ENCODE measurements around the gene KCNMA1. TPM values are rescaled to one million over a fixed set of nuclear protein-coding genes. Genes with fewer than 3 reads are reported as not detected.

KCNMA1 gene
- total and polyA plus RNA-seq, 7 experiments from 2014 or later = 0.42 TPM; not detected in 6

- ChIA-PET POLR2A (no interaction called here), CTCF (interaction anchor here (0.5 kb wide), 1 partner anchor 1954 kb away, joined by 3 read pairs; no protein-coding TSS in a partner anchor)
- H3K9me3 ChIP-seq (ENCODE audit: control insufficient read depth in 2 of 3, low read length in 3 of 3) = no peaks in the 10 kb centered on the region
- peaks cover 0 to 18% (median 4%) of the 10 kb centered on the region in 5 donors for H3K27me3 Mint-ChIP-seq
- DNase-seq (no peak), ATAC-seq (no peak)
- intact Hi-C loops (cut with micrococcal nuclease) = no loop called here
- no peaks in the 10 kb centered on the region for H3K36me3 ChIP-seq (ENCODE audit: control insufficient read depth in 2 of 3, insufficient read depth in 3 of 3, low read length in 3 of 3)
- H3K27me3 ChIP-seq (ENCODE audit: control insufficient read depth in 2 of 2, insufficient read depth in 2 of 2, low read length in 2 of 2) = no peaks in the 10 kb centered on the region
- H3K9me3 Mint-ChIP-seq = no peaks in the 10 kb centered on the region
- no peaks in the 10 kb centered on the region for H3K36me3 Mint-ChIP-seq
- H3K27ac Mint-ChIP-seq = no peak overlapping the region
- no peak overlapping the region for H3K27ac ChIP-seq (ENCODE audit: low read depth, low read length)
- H3K4me3 ChIP-seq (ENCODE audit: low read length) = no peak overlapping the region
- no peaks in the 10 kb centered on the region for H3K4me1 ChIP-seq (ENCODE audit: control insufficient read depth in 2 of 2, insufficient read depth in 2 of 2, low read length in 2 of 2)
- no peaks in the 10 kb centered on the region for H3K4me1 Mint-ChIP-seq
- H3K4me3 Mint-ChIP-seq = no peak overlapping the region
Observed at GRCh38 chr10:76973091-76974016, 664.3 kb downstream of the KCNMA1 start.

- Histone ChIP-seq H3K4me1 (ENCODE audit: control insufficient read depth in 2 of 2, insufficient read depth in 2 of 2, low read length in 2 of 2) (no peaks in the 10 kb centered on the region), H3K27ac (ENCODE audit: low read depth, low read length) (no peak overlapping the region), H3K27me3 (ENCODE audit: control insufficient read depth in 2 of 2, insufficient read depth in 2 of 2, low read length in 2 of 2) (no peaks in the 10 kb centered on the region), H3K4me3 (ENCODE audit: low read length) (no peak overlapping the region), H3K9me3 (ENCODE audit: control insufficient read depth in 2 of 3, low read length in 3 of 3) (no peaks in the 10 kb centered on the region), H3K36me3 (ENCODE audit: control insufficient read depth in 2 of 3, insufficient read depth in 3 of 3, low read length in 3 of 3) (no peaks in the 10 kb centered on the region)
- Mint-ChIP-seq H3K27ac (no peak overlapping the region), H3K9me3 (no peaks in the 10 kb centered on the region), H3K4me3 (no peak overlapping the region), H3K4me1 (no peaks in the 10 kb centered on the region), H3K27me3 (peaks cover 0 to 22% (median 12%) of the 10 kb centered on the region in 5 donors), H3K36me3 (no peaks in the 10 kb centered on the region)
- ATAC-seq (no peak), DNase-seq (no peak)
- ChIA-PET CTCF (no interaction called here), POLR2A (no interaction called here)
- intact Hi-C loops (cut with micrococcal nuclease) = no loop called here
Observed at GRCh38 chr10:76972541-76972940, 665.1 kb downstream of the KCNMA1 start.

GRCh38 chr10:76971547-76972170, 665.9 kb downstream of the KCNMA1 start:
- no peak overlapping the region for H3K27ac Mint-ChIP-seq
- peaks cover 0 to 23% (median 18%) of the 10 kb centered on the region in 5 donors for H3K27me3 Mint-ChIP-seq
- no peak for DNase-seq
- H3K27ac ChIP-seq (ENCODE audit: low read depth, low read length) = no peak overlapping the region
- H3K4me1 Mint-ChIP-seq = no peaks in the 10 kb centered on the region
- H3K9me3 Mint-ChIP-seq = peaks cover 0 to 3% (median 0%) of the 10 kb centered on the region in 11 donors
- no peak for ATAC-seq
- CTCF ChIA-PET = no interaction called here
- H3K4me3 ChIP-seq (ENCODE audit: low read length) = no peak overlapping the region
- no peaks in the 10 kb centered on the region for H3K36me3 Mint-ChIP-seq
- POLR2A ChIA-PET = no interaction called here
- H3K4me3 Mint-ChIP-seq = no peak overlapping the region
- no peaks in the 10 kb centered on the region for H3K4me1 ChIP-seq (ENCODE audit: control insufficient read depth in 2 of 2, insufficient read depth in 2 of 2, low read length in 2 of 2)
- H3K36me3 ChIP-seq (ENCODE audit: control insufficient read depth in 2 of 3, insufficient read depth in 3 of 3, low read length in 3 of 3) = no peaks in the 10 kb centered on the region
- intact Hi-C loops (cut with micrococcal nuclease) = no loop called here
- H3K27me3 ChIP-seq (ENCODE audit: control insufficient read depth in 2 of 2, insufficient read depth in 2 of 2, low read length in 2 of 2) = no peaks in the 10 kb centered on the region
- H3K9me3 ChIP-seq (ENCODE audit: control insufficient read depth in 2 of 3, low read length in 3 of 3) = no peaks in the 10 kb centered on the region

- ATAC-seq (no peak), DNase-seq (no peak)
- ChIA-PET POLR2A (no interaction called here), CTCF (no interaction called here)
- Mint-ChIP-seq H3K9me3 (peaks cover 0 to 4% (median 0%) of the 10 kb centered on the region in 11 donors), H3K27me3 (peaks cover 0 to 25% (median 23%) of the 10 kb centered on the region in 5 donors), H3K36me3 (no peaks in the 10 kb centered on the region), H3K4me3 (no peak overlapping the region), H3K27ac (no peak overlapping the region), H3K4me1 (no peaks in the 10 kb centered on the region)
- no peaks in the 10 kb centered on the region for H3K9me3 ChIP-seq (ENCODE audit: control insufficient read depth in 2 of 3, low read length in 3 of 3)
- no peaks in the 10 kb centered on the region for H3K4me1 ChIP-seq (ENCODE audit: control insufficient read depth in 2 of 2, insufficient read depth in 2 of 2, low read length in 2 of 2)
- intact Hi-C loops (cut with micrococcal nuclease) = no loop called here
- no peaks in the 10 kb centered on the region for H3K36me3 ChIP-seq (ENCODE audit: control insufficient read depth in 2 of 3, insufficient read depth in 3 of 3, low read length in 3 of 3)
- no peak overlapping the region for H3K27ac ChIP-seq (ENCODE audit: low read depth, low read length)
- no peaks in the 10 kb centered on the region for H3K27me3 ChIP-seq (ENCODE audit: control insufficient read depth in 2 of 2, insufficient read depth in 2 of 2, low read length in 2 of 2)
- no peak overlapping the region for H3K4me3 ChIP-seq (ENCODE audit: low read length)
Observed at GRCh38 chr10:76970711-76971519, 666.7 kb downstream of the KCNMA1 start.

DNA sequence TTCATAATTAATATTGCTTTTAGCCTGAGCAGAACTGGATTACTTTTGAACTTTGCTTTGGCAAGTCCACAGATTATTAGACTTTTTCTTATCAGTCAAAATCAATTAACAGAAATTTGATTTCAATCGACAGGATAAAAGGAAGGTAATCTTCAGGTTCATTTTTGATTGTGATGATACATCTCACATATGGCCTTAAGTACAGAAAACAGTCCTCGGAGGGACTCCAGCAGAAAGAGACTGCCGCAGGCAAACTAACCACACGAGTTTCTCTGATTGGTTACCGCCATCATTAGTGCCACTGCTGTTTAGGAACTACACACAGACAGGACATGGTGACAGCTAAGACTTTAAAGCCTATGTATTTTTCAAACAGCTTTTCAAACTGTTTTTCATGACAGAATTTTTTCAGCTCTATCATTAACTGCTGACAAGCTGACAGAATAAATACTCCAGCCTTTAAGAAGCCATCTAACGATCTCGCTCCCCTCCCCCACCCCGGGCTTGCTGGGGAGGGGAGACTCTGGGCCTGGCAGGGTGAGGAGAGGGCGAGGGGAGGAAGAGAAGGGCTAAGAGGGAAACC, 668.2 kb downstream of the KCNMA1 start:
- Mint-ChIP-seq H3K4me1 (no peaks in the 10 kb centered on the region), H3K27me3 (peaks cover 0 to 31% (median 16%) of the 10 kb centered on the region in 5 donors), H3K36me3 (no peaks in the 10 kb centered on the region), H3K27ac (no peak overlapping the region), H3K9me3 (peaks cover 0 to 4% (median 0%) of the 10 kb centered on the region in 11 donors), H3K4me3 (no peak overlapping the region)
- intact Hi-C loops (cut with micrococcal nuclease) = no loop called here
- ATAC-seq = no peak
- Histone ChIP-seq H3K27ac (ENCODE audit: low read depth, low read length) (no peak overlapping the region), H3K27me3 (ENCODE audit: control insufficient read depth in 2 of 2, insufficient read depth in 2 of 2, low read length in 2 of 2) (no peaks in the 10 kb centered on the region), H3K36me3 (ENCODE audit: control insufficient read depth in 2 of 3, insufficient read depth in 3 of 3, low read length in 3 of 3) (no peaks in the 10 kb centered on the region), H3K4me1 (ENCODE audit: control insufficient read depth in 2 of 2, insufficient read depth in 2 of 2, low read length in 2 of 2) (no peaks in the 10 kb centered on the region), H3K9me3 (ENCODE audit: control insufficient read depth in 2 of 3, low read length in 3 of 3) (no peaks in the 10 kb centered on the region), H3K4me3 (ENCODE audit: low read length) (no peak overlapping the region)
- POLR2A ChIA-PET = no interaction called here
- DNase-seq = no peak
- CTCF ChIA-PET = no interaction called here

- Histone ChIP-seq H3K4me3 (ENCODE audit: low read length) (no peak overlapping the region), H3K27me3 (ENCODE audit: control insufficient read depth in 2 of 2, insufficient read depth in 2 of 2, low read length in 2 of 2) (no peaks in the 10 kb centered on the region), H3K27ac (ENCODE audit: low read depth, low read length) (no peak overlapping the region), H3K4me1 (ENCODE audit: control insufficient read depth in 2 of 2, insufficient read depth in 2 of 2, low read length in 2 of 2) (no peaks in the 10 kb centered on the region), H3K36me3 (ENCODE audit: control insufficient read depth in 2 of 3, insufficient read depth in 3 of 3, low read length in 3 of 3) (no peaks in the 10 kb centered on the region), H3K9me3 (ENCODE audit: control insufficient read depth in 2 of 3, low read length in 3 of 3) (no peaks in the 10 kb centered on the region)
- Mint-ChIP-seq H3K27me3 (peaks cover 0 to 31% (median 16%) of the 10 kb centered on the region in 5 donors), H3K4me3 (no peak overlapping the region), H3K27ac (no peak overlapping the region), H3K36me3 (no peaks in the 10 kb centered on the region), H3K9me3 (peaks cover 0 to 4% (median 0%) of the 10 kb centered on the region in 11 donors), H3K4me1 (no peaks in the 10 kb centered on the region)
- ATAC-seq (no peak), DNase-seq (no peak)
- intact Hi-C loops (cut with micrococcal nuclease) = no loop called here
- ChIA-PET CTCF (no interaction called here), POLR2A (no interaction called here)
Observed at GRCh38 chr10:76968483-76968882, 669.1 kb downstream of the KCNMA1 start.

Data from naive thymus-derived CD4-positive, alpha-beta T cell (primary cell).